VCaP (cell line): ENCODE results near the gene IRF1.
"Not testable (repeated sequence)": the region's sequence is repeated elsewhere in the genome, so short reads cannot be mapped to it uniquely, and the experiment has no call there.

Experiments
- H3K27ac ChIP-seq: fragments of 450-650 bp; 2 replicates; pipeline ENCODE4 v1.5.1; 2017
- CTCF ChIP-seq: fragments of 450-650 bp; conservative IDR thresholded peaks from 2 replicates; pipeline ENCODE4 v1.5.1; 2017; ENCODE audit warnings: mild to moderate bottlenecking, moderate library complexity

The IRF1 gene

GRCh38 chr5:132487841-132488555 lies 2.6 kb downstream of the IRF1 start:
- TF ChIP-seq CTCF = no peak
- no peak overlapping the region for H3K27ac ChIP-seq

GRCh38 chr5:132487095-132487428 lies 3.5 kb downstream of the IRF1 start:
- no peak overlapping the region for H3K27ac ChIP-seq
- TF ChIP-seq CTCF = no peak

GRCh38 chr5:132486318-132487094 lies 4.1 kb downstream of the IRF1 start:
- TF ChIP-seq CTCF = no peak
- no peak overlapping the region for H3K27ac ChIP-seq

- TF ChIP-seq CTCF = no peak
- no peak overlapping the region for H3K27ac ChIP-seq
Measured at GRCh38 chr5:132485641-132486317, 4.8 kb downstream of the IRF1 start.

- not testable (repeated sequence) for H3K27ac ChIP-seq
Measured at GRCh38 chr5:132484876-132485640, 5.5 kb downstream of the IRF1 start.

DNA sequence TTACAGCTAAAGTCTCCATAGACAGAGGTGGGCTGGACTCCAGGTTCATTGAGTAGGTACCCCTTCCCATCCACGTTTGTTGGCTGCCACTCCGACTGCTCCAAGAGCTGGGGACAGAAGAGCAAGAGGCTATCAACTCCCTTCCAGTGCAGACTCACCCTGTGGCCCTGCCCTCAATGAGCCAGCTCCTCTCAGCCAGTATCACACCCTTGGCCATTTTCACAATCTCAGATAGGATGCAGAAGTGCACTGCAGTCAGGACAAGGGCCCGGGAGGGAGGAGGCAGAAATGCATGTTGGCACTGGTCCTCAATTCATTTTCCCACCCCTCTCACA lies 6.2 kb downstream of the IRF1 start:
- no peak overlapping the region for H3K27ac ChIP-seq
- no peak for TF ChIP-seq CTCF

GRCh38 chr5:132483661-132484390 lies 6.7 kb downstream of the IRF1 start:
- TF ChIP-seq CTCF = no peak
- no peak overlapping the region for H3K27ac ChIP-seq
